GM21723 (cell line): ENCODE results near the gene DSCAM.

Experiments used
- ATAC-seq: cut with Tn5 transposase; IDR thresholded peaks from one replicate; pipeline ENCODE4 v1.9.1; 2021; ENCODE audit warnings: mild to moderate bottlenecking, moderate library complexity; ENCODE audit not compliant: unreplicated experiment

Gene DSCAM

DNA sequence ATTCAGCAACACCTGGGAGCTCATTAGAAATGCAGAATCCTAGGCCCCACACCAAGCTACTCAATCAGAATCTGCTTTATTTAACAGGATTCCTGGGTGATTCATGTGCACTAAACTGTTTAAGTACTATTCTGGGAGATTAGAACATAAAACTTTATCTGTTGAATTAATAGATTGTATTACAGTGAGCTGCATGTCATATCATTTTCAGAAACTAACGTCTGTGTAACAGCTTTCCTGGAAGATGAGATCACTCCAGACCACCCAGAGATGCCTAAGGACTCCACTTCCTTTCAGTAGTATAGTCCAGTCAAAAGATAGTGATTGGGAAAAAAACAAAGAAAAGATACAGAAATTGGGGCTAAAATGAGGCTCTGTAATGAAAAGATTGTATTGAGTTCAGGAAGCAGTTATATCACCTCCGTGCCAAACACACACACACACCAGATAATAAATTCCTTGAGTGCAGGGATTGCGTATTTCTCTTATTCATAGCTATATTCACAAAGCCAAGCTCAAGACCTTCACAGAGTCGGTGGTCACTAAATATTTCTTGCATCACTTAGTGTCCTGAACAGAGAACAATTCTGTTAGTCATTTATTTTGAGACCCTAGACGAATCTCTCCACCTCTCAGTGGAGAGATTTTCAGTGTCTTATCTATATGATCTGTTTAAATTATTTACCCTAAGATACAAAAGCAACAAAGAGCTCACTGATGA is 178.2 kb downstream of the DSCAM start:
- ATAC-seq = no peak

DNA sequence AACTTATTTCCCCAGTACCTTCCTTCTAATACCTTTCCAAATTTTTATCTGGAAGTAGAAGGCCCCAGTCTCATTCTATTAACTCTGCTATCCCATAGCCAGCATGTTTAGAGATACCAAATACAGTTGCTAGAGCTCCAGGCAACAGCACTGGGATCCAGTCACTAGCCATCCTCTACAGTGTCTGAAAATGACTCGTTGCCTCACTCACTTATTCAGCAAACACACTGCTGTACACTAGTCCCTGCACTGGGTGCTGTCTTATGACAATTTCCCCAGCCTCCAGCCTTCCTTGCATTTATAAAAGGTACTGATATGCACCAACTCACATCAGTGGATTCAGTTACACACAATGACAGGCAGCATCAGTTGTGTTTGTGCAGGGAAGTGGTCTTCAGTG is 179.0 kb downstream of the DSCAM start:
- no peak for ATAC-seq

DNA sequence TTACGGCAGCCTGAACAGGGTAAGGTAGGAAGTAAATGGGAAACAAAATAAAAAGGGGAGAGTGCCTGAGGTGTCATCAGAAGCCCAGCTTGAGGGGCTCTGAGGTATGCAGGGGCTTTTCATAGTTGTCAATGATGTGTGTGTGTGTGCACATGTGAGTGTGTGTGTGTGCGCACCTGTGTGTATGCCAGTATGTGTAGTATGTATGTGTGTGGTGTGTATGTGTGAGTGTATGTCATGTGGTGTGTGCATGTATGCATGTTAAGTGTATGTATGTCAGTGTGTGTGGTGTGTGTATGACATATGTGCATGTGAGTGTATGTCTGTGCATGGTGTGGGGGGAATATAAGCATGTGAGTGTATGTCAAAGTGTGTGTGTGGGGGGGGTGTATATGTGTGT is 184.1 kb downstream of the DSCAM start:
- no peak for ATAC-seq

DNA sequence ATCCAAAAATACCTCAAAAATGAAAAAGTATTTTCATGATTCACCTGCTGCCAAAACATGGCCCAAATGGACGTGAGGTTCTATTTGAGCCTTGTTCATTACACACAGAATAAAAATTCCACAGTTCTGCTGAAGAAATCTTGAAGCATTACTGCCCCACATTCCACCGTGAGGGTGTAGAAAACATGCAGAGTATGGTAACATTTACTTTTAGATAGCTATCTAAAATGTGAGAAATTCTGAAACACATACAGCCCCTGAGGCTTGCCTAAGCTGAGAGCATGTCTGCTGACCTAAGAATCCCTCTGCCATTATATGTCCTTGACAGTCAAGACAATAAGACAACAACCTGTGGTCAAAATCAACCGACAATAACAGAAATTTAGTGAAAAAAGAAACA is 186.5 kb downstream of the DSCAM start:
- ATAC-seq = no peak

DNA sequence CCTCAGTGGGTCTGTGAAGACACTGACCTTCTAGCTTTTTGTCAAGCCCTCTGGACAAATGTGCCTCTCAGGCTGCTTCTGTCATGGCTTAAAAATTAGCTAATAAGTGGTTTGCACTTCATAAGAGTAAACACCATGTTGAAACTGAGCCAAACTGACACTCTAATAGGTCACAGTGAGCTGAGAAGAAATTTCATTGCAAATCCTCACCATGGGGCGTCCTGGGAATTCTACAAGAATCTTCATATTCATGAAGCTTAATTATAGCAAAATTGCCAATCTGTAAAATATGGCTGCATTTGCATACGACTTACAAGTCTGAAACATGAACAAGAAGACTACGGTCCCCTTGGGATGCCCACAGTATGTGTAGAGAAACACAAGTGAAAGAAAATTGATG is 188.6 kb downstream of the DSCAM start:
- ATAC-seq = no peak

DNA sequence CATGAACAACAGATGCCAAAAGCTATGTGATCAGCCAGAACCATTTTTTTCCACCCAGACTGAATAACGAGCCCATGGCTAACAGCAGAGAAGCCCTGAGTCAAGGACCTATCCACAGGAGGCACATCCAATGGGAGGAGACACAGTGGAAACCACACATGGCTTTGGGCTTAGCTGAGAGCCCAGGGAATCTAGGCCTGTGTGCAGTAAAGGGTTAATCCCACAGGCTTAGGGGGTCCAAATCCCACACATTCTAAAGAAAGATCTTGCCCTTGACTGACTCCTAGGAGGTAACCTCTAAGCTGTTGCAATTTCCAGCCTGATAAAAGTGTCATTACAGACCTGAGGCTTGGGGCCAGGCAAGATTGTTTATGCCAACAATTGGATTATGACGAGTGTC is 194.5 kb downstream of the DSCAM start:
- ATAC-seq = no peak

DNA sequence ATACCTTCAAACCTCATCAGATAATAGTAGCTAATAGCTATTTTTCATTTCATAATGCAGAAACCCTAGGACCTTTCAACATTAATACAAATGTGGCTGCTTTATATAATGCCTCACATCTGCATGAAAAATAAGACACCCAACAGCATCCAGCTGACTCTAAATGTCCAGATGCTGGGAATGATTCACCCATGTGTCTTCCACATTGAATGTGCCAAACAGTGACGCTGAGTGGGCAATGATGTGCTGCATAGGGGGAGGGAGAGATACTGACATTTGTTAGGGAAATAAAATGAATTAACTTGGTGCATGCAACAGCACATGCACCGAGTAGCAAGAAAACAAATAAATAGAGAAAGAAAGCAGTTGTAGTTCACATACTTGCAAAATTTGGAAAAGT is 199.3 kb downstream of the DSCAM start:
- ATAC-seq = no peak

DNA sequence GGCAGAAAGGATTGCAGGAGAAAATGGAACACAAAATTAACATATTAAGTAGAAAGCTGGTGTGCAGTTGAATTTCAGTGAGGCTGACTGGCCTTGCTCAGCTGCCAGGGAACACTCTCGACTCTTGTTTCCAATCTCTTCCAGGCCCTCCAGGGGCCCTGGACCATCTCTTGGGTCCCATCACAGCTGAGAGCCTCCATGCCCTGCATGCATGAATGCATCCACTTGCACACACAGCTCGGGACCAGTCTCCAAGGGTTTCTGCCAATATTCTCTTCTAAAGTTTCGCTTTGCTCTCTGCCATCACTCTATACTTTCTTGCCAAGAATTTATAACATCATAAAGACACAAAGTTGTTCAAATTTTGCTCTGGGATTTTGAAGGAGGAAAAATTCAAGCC is 200.3 kb downstream of the DSCAM start:
- no peak for ATAC-seq

DNA sequence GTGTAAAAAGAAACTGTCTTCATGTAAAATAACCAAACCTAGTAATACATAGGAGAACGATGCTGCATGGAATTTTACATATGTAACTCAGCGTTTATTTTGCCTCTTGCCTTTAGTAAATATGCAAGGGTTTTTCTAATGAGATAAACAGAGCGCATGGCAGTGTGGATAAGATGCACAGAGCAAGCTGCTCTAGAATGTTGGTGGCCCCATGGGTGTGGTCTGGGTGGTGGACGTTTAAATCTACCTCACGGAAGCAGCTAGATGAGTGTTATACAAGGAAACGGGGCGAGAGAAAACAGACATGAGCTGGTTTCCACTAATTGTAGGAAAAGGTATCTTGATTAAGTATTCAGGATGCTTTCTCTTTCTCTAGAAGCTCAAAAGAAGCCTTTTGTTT is 205.9 kb downstream of the DSCAM start:
- ATAC-seq = no peak

DNA sequence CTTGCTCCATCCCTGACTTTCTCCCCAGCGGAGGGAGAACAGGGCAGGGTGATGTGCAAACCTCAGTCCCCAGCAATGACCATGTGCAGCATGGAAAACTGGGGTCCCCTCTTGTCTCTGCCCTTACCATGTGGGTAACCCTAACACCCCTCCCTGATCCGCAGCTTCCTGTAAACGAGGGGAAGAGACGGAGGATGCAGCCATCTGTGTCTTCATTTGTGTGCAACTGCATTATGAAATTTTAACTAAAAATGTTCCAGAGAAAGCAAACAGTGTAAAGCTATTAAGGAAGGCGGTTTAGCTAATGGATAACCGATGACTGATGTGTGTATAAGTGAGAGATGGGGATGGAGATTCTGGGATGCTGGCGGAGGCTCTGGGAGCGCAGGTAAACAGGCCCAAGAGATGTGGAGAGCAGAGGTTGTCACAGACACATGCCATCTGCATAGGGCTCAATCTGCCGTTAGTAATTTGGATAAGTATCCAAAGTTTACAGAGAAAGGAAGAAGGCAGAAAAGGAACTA is 206.6 kb downstream of the DSCAM start:
- no peak for ATAC-seq

DNA sequence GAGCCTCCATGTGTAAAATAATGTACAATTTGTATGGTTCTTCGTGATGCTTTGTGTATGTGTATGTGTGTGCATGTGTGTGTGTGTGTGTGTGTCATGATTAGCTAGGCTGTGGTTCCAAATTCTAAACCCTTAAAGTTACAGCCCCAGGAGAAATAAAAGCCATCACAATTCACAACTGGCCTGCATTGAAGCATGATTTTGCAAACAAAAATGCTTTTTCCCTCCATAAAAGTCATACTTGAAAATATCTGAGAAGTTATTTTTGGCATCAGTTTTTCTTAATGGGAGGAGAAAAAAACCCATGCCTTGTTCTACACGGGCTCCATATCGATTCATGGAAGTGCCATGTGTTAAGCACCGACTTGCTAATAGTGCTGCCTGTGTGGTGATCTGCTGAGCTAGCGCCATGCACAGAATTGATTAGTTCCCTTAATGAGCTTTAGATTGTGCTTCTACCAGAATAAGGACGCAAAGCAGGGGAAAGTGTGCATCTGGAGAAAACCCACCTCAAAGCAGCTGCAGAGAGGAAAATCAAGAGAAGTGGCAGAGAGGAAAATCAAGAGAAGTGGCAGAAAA is 207.3 kb downstream of the DSCAM start:
- ATAC-seq = no peak

DNA sequence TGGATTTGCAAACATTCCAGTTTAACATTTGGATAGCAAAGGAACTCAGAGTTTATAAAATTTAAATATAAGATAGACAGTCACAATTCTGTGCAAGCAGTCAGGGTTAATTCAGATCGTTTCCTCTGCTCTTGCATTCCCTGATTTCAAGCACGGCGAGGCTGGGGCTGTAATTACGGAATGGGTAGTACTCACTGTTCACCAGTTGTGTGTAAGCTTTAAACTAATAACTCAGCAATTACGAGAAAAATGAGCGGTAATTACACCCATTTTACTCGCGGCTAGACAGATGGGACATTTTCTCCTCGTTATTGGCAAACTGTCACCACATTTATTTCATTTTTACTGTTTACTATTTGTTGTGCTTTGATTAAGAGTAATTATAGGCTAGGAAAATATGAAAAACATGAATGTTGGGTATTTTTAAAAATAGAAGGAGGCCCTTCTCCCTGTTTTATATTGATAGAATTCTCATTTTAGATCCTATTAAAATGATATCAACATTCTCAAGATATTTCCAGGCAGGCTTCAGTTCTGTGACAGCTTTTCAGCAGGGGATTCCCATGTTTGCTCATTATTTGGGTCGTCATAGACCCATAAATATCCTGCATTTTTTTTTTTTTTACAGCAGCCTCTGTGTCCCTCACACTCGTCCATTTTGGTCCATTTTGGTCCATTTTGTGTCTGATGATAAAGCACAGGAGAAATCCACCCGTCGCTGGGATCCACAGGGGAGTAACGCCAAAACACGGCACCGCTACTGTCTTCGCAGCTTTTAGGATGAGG is 208.3 kb downstream of the DSCAM start:
- ATAC-seq = no peak

DNA sequence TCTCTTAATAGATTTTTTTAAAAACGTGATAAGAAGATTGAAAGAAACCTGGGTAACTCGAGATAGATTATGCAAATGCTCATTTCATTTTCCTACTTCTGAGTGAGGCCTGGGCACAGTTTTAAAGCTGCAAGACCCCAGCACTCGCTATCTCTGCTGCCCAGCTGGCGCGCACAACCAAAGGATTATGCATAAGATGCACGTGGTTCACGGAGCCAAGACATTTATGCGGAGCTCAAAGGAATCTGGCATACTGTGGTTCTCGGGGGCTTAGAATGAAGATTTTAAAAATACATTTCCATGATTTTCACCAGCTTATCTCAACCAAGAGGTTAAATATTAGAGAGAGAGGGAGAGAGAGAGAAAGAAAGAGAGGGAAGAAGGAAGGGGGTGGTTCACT is 210.9 kb downstream of the DSCAM start:
- no peak for ATAC-seq

DNA sequence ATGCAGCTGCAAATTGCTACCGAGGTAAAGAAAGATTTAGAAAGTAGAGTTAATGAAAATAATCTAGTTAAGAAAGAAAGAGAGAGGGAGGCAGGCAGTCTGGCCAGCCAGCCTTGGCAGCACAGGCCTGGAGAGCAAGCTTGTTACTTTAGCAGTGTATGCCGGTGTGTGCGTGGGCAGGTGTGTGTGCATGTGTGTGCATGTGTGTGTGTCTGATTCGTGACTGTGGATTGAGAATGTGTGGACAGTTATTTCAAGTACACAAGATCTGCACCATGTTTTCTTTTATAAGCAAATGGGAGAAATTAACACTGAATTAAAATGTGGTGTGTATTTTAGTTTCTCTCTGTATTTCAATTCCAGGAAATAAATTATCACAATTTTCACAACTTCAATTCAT is 211.6 kb downstream of the DSCAM start:
- no peak for ATAC-seq

DNA sequence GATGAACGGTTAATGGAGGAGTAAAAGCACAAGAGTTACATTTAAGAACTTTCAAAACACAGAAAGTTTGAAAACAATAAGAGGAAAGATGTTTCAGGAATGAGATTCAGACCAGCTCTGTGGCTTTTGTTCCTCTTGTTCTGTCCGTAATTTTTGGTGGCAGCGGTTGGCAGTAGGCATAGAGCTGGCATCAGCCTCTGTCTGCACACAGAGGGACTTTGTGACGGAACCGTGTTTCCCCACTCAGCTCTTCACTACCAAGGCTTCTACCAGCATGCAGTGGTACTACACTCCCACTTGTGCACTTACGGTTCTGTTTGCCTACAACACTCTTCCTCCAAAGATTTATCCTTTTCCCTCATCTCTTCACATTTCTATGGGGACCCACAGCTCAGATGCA is 212.8 kb downstream of the DSCAM start:
- ATAC-seq = no peak

DNA sequence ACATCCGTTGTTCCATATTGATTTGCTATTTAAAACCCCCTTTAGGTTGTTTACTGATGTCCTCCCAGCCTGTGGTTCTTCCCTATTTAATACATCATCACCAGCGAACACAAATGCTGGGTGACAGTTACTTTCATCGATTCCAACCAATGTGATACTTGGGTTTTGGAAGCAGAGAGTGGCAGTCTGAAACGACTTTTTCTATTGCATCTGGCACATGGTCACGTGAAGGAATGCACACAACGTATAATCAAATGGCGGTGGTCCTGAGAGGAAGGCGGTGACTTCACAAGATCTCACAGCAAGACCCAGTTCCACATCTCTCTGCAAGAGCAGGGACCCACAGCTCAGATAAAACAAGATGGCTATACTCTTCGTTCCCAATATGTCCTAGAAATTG is 213.9 kb downstream of the DSCAM start:
- ATAC-seq = no peak

DNA sequence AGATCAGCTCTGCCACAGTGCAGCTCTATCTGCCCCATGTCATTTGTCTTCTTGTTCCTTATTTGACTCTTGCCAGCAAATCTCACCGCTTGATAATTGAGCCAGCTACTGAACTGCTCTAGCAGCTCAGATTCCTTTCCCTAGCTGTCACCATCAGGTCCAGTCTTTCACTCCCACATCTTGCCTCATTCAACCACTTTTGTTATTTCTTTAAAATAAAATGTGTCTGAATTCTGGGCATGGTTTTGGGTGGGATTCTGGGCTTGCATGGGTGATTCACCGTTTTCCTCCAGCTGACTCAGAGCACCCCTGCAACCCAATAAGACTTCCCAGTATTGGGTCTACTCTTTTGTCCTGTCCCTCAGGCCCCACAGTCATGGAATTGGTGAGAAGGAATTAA is 215.7 kb downstream of the DSCAM start:
- no peak for ATAC-seq

DNA sequence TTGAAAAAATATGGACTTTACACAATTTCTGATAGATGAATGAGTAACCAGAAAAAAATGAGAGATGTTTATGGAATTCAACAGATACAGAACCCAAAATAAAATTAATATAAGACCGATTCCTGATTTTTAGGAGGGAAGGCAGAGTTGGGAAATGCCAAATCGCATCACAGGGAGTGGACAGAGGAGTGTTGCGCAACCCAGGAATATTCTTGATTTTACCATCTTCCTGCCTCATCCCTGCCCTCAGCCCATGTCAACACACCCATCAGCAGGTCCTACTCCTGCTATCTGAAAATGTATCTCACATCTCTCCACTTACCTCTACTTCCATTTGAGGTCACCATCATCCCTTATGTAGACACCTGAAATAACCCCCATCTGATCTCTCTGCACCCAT is 221.0 kb downstream of the DSCAM start:
- no peak for ATAC-seq

DNA sequence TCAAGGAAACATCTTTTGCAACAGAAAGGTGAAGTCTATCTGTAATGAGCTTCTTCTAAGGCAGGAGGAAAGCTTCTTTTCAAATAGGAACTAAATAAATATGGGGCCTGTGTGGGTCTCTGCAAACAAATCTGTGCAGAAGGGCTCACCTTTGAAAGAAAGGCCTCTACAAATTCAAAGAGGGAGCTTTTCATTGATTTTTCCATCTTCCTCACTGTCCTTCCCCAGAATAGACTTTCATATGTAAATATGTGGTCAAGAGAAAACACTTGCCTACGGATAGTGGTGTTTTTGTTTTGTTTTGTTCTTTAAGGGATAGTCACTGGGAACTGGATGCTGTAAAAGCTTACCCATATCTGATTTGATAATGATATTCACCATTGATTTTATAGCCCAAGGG is 223.4 kb downstream of the DSCAM start:
- no peak for ATAC-seq

DNA sequence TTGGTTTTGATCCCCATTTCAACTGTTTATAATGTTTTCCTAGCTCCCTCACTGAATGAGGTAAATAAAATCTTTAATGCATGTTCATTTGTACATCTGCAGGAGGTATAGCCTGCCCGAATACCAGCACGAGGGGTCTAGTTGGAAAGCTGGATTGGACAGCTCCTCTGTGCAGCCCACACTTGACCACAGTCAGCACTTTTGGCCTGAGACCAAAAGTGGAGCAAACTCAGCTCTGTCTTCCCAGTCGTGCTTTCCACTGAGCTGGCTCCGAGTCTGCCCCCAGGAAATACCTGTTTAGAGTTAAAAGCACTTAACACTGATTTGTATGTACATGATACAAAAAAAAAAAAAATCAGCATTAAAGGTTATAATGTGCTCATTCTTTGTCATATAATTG is 224.4 kb downstream of the DSCAM start:
- no peak for ATAC-seq

DNA sequence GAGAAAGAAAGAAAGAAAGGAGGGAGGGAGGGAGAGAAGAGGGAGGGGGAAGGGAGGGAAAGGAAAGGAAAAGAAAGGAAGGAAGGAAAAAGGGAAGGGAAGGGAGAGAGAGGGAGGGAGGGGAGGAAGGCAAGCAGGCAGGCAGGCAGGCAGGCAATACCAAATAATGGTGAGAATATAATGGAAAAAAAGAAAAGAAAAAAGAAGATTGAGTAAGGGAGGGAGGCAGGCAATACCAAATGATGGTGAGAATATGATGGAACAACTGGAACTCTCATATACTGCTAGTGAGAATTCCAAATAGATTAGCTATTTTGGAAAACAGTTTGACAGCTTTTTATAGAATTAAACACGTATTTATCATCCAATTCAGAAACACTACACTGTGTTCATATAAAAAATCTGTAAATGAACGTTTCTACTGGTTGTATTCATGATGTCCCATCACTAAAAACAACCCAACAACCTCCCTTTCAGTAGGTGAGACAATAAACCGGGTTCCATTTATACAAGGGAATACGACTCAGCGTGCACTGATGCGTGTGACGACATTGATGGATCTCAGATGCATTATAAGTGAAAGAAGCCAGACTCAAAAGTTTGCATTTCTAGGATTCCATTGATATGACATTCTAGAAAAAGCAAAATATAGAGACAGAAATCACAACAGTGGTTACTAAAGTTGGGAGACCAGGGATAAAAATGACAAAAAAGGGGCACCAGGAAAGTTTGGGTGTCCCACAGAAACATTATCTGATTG is 226.4 kb downstream of the DSCAM start:
- ATAC-seq = no peak
